Gastroesophageal sphincter (tissue), 4 donors: Measurements from ENCODE around the gene NHP2. TPM values are rescaled to one million over a fixed set of nuclear protein-coding genes. Genes with fewer than 3 reads are reported as not detected.

ENCODE experiments used
- ATAC-seq: fragments of 150-250 bp; one replicate; pipeline ENCODE4 v1.9.1; 2016; ENCODE audit warnings: mild to moderate bottlenecking, moderate library complexity
- H3K27ac ChIP-seq, 4 donors: fragments of 200-600 bp; sonication (generic) in 3 of 4; 1 replicate in 3 of 4; 2 replicates in 1 of 4; pipeline ENCODE4 v1.5.1; 2016 to 2019
- H3K27me3 ChIP-seq: fragments of 200-600 bp; sonication (generic); one replicate; pipeline ENCODE4 v1.5.1; 2019
- H3K36me3 ChIP-seq, 2 donors: fragments of 200-600 bp; sonication (generic); one replicate each; pipeline ENCODE4 v1.5.1; 2019; ENCODE audit warnings: control low read depth in 1 of 2
- H3K4me1 ChIP-seq, 3 donors: fragments of 200-600 bp; sonication (generic); 1 replicate in 2 of 3; 2 replicates in 1 of 3; pipeline ENCODE4 v1.5.1; 2016 to 2019; ENCODE audit warnings: control low read depth in 2 of 3
- H3K4me3 ChIP-seq, 2 donors: fragments of 200-600 bp; sonication (generic); one replicate each; pipeline ENCODE4 v1.5.1; 2019; ENCODE audit warnings: mild to moderate bottlenecking in 1 of 2, moderate library complexity in 1 of 2
- H3K9me3 ChIP-seq, 3 donors: fragments of 200-600 bp; sonication (generic); one replicate each; pipeline ENCODE4 v1.5.1; 2017 to 2019; ENCODE audit warnings: control low read depth in 2 of 3
- CTCF ChIP-seq, 4 experiments: fragments of 200-600 bp in 2 of 4; fragments of 450-650 bp in 2 of 4; sonication (generic) in 1 of 4; IDR thresholded peaks; one replicate each; pipeline ENCODE4 v1.5.1; 2017 to 2019; ENCODE audit warnings: antibody characterized with exemption in 4 of 4, mild to moderate bottlenecking in 2 of 4, moderate library complexity in 2 of 4
- EP300 ChIP-seq: sonication (generic); formaldehyde crosslinking; IDR thresholded peaks from one replicate; pipeline ENCODE4 v1.6.1; 2017; ENCODE audit warnings: antibody characterized with exemption, mild to moderate bottlenecking
- POLR2A ChIP-seq, 2 donors: fragments of 450-650 bp; IDR thresholded peaks; one replicate each; pipeline ENCODE4 v1.6.1; 2017; ENCODE audit warnings: antibody characterized with exemption in 2 of 2, mild to moderate bottlenecking in 2 of 2, moderate library complexity in 1 of 2
- POLR2AphosphoS5 ChIP-seq: sonication (generic); formaldehyde crosslinking; IDR thresholded peaks from one replicate; pipeline ENCODE4 v1.6.1; 2017; ENCODE audit warnings: antibody characterized with exemption
- WGBS, 2 donors: methylation state at CpG; one replicate each; pipeline ENCODE4 v1.1.5; 2018; ENCODE audit warnings: low coverage in 1 of 2; 5-methylcytosine and 5-hydroxymethylcytosine counted together
- total RNA-seq, 4 donors: library from RNA; depleted of rRNA; stranded (reverse); fragments of >200 nt; gene quantifications; one replicate each; pipeline ENCODE4 v1.1.0, GENCODE V29; 2016

NHP2 gene
- total RNA-seq, 4 donors from 2014 or later: 192 to 253 (median 218) TPM

DNA sequence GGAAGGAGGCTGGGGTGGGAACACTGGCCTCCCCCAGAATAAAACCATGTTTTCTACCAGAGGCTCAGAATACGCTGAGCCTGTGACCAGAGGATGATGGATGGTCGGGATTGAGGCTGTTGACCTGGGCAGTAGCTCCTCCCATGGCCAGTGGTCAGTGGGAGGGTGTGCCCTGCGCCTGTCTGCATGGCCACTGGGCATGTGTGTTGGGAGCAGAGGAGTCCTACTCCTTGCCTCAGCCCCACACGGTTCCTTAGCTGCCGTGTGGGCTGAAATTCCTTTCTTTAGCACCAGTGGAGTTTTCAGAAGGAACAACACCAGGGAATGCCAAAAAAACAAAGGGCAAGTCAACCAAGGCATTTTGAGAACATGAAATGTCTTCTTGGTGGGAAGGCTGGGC is 31.3 kb downstream of the NHP2 start:
- Histone ChIP-seq H3K4me3 (no peak overlapping the region), H3K27me3 (peaks cover 31% of the 10 kb centered on the region), H3K36me3 (no peaks in the 10 kb centered on the region), H3K9me3 (no peaks in the 10 kb centered on the region), H3K4me1 (peaks cover 0 to 51% (median 16%) of the 10 kb centered on the region in 3 donors), H3K27ac (peak overlapping the region in 1 of 4 donors; percentile 49)
- whole genome bisulfite sequencing, 2 donors: 60% methylated on average over 1 of the region's 5 CpGs; no CpG with 5 or more reads in 1 of the 2 donors
- no peak for ATAC-seq
- TF ChIP-seq EP300 (no peak), CTCF (IDR thresholded peaks at IDR 0.05) (no peak), POLR2AphosphoS5 (no peak), POLR2A (IDR thresholded peaks at IDR 0.05) (no peak)

GRCh38 chr5:178121391-178122276 is 32.1 kb downstream of the NHP2 start:
- Histone ChIP-seq H3K4me1 (peaks cover 0 to 51% (median 16%) of the 10 kb centered on the region in 3 donors), H3K36me3 (no peaks in the 10 kb centered on the region), H3K27ac (peak overlapping the region in 3 of 4 donors; percentile 0 to 51 (median 49)), H3K9me3 (no peaks in the 10 kb centered on the region), H3K27me3 (peaks cover 38% of the 10 kb centered on the region), H3K4me3 (peak overlapping the region; percentile 7 to 44)
- ATAC-seq: no peak
- no peak for TF ChIP-seq CTCF (IDR thresholded peaks at IDR 0.05)
- no peak for TF ChIP-seq POLR2A (IDR thresholded peaks at IDR 0.05)
- 77% methylated on average over 7 of the region's 38 CpGs; no CpG with 5 or more reads in 1 of the 2 donors for WGBS, 2 donors

DNA sequence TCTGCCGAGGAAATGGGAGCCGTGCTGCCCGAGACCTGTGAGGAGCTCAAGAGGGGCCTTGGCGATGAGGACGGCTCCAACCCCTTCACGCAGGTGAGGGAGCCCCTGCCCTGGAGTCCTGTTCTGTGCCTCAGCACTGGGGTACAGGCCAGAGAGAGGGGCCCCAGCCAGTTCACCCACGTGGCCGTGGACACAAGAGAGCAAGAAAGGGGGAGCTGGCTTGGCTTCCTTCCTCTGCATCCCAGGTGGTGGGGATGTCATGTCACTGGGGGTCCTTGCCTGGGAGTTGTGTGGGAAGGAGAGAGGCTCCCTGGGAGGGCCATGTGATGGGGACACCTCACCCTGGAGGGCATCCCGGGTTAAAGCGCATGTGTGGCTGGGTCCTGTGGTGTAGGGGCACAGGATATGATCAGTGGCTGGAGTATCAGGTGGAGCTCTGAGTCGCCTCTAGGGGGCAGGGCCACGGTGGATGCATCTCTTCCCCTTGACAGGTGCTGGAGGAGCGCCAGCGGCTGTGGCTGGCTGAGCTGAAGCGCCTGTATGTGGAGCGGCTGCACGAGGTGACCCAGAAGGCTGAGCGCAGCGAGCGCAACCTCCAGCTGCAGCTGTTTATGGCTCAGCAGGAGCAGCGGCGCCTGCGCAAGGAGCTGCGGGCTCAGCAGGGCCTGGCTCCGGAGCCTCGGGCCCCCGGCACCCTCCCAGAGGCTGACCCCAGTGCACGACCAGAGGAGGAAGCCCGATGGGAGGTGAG is 32.9 kb downstream of the NHP2 start:
- H3K27me3 ChIP-seq: peaks cover 46% of the 10 kb centered on the region
- peak overlapping the region in 3 of 4 donors; percentile 0 to 51 (median 49) for H3K27ac ChIP-seq
- H3K4me1 ChIP-seq: peaks cover 0 to 47% (median 16%) of the 10 kb centered on the region in 3 donors
- H3K36me3 ChIP-seq: no peaks in the 10 kb centered on the region
- no peaks in the 10 kb centered on the region for H3K9me3 ChIP-seq
- H3K4me3 ChIP-seq: peak overlapping the region; percentile 7 to 44
- WGBS, 2 donors: 27% methylated on average over 7 of the region's 29 CpGs; no CpG with 5 or more reads in 1 of the 2 donors
- peak; percentile 71 for ATAC-seq
- TF ChIP-seq POLR2A (IDR thresholded peaks at IDR 0.05) (no peak), CTCF (IDR thresholded peaks at IDR 0.05) (peak in 3 of 4 experiments; percentile 11 to 68 (median 36)), POLR2AphosphoS5 (peak; percentile 31)

DNA sequence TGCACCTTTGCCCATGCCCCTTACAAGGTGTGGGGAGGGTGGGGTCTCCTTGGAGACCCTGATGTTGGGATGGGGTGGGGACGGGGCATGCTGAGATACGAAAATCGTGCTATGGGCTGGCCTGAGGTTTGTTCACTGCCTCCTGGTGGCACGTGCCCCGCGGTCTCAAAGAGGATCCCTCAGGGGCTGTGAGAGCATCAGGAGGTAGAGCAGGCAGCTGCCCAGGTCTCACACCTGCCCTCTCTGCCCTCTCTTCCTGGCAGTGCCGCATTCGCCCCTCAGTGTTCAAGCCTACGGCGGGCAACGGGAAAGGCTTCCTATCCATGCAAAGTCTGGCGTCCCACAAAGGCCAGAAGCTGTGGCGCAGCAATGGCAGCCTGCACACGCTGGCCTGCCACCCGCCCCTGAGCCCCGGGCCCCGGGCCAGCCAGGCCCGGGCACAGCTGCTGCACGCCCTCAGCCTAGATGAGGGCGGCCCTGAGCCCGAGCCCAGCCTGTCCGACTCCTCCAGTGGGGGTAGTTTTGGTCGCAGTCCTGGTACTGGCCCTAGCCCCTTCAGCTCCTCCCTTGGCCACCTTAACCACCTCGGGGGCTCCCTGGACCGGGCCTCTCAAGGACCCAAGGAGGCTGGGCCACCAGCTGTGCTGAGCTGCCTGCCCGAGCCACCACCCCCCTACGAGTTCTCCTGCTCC is 33.6 kb downstream of the NHP2 start:
- WGBS, 2 donors: 100% methylated on average over 2 of the region's 27 CpGs; no CpG with 5 or more reads in 1 of the 2 donors
- H3K4me1 ChIP-seq: peaks cover 0 to 40% (median 16%) of the 10 kb centered on the region in 3 donors
- TF ChIP-seq POLR2A (IDR thresholded peaks at IDR 0.05): no peak
- TF ChIP-seq EP300: no peak
- TF ChIP-seq POLR2AphosphoS5: no peak
- TF ChIP-seq CTCF (IDR thresholded peaks at IDR 0.05): no peak
- no peaks in the 10 kb centered on the region for H3K9me3 ChIP-seq
- no peak for ATAC-seq
- no peak overlapping the region for H3K27ac ChIP-seq
- H3K27me3 ChIP-seq: peaks cover 53% of the 10 kb centered on the region
- H3K4me3 ChIP-seq: no peak overlapping the region
- H3K36me3 ChIP-seq: no peaks in the 10 kb centered on the region
